NK-92 treated with Interleukin-12 subunit alpha and Interleukin-12 subunit beta, amount 100 ng/mL, for 24 hours (cell line): ENCODE results near the gene CDC42SE2.
"Not testable (repeated sequence)": the region's sequence is repeated elsewhere in the genome, so short reads cannot be mapped to it uniquely, and the experiment has no call there.

Experiments used
- DNase-seq: peaks from one replicate; lab custom pipeline; 2025; lab: John Stamatoyannopoulos, UW

CDC42SE2 gene

GRCh38 chr5:131318455-131318854 lies 54.6 kb downstream of the CDC42SE2 start:
- no peak for DNase-seq

GRCh38 chr5:131321066-131321465 lies 57.2 kb downstream of the CDC42SE2 start:
- DNase-seq: no peak

- DNase-seq: no peak
Measured at GRCh38 chr5:131322926-131323325, 59.1 kb downstream of the CDC42SE2 start.

GRCh38 chr5:131323378-131323777 lies 59.5 kb downstream of the CDC42SE2 start:
- no peak for DNase-seq

GRCh38 chr5:131324303-131324702 lies 60.5 kb downstream of the CDC42SE2 start:
- DNase-seq: no peak

GRCh38 chr5:131328536-131329285 lies 64.9 kb downstream of the CDC42SE2 start:
- DNase-seq: no peak

GRCh38 chr5:131329286-131329560 lies 65.4 kb downstream of the CDC42SE2 start:
- no peak for DNase-seq

- no peak for DNase-seq
Measured at GRCh38 chr5:131330031-131330430, 66.2 kb downstream of the CDC42SE2 start.

- not testable (repeated sequence) for DNase-seq
Measured at GRCh38 chr5:131335756-131336155, 71.9 kb downstream of the CDC42SE2 start.

GRCh38 chr5:131336801-131337200 lies 72.9 kb downstream of the CDC42SE2 start:
- not testable (repeated sequence) for DNase-seq

GRCh38 chr5:131337240-131338050 lies 73.6 kb downstream of the CDC42SE2 start:
- not testable (repeated sequence) for DNase-seq

GRCh38 chr5:131338051-131338453 lies 74.2 kb downstream of the CDC42SE2 start:
- DNase-seq: no peak

GRCh38 chr5:131344288-131344687 lies 80.4 kb downstream of the CDC42SE2 start:
- DNase-seq: not testable (repeated sequence)

GRCh38 chr5:131346204-131346603 lies 82.4 kb downstream of the CDC42SE2 start:
- not testable (repeated sequence) for DNase-seq

- no peak for DNase-seq
Measured at GRCh38 chr5:131353991-131354390, 90.1 kb downstream of the CDC42SE2 start.

- no peak for DNase-seq
Measured at GRCh38 chr5:131355971-131356528, 92.2 kb downstream of the CDC42SE2 start.

- DNase-seq: no peak
Measured at GRCh38 chr5:131356619-131357018, 92.8 kb downstream of the CDC42SE2 start.

- no peak for DNase-seq
Measured at GRCh38 chr5:131357739-131358561, 94.1 kb downstream of the CDC42SE2 start.

GRCh38 chr5:131361677-131362315 lies 97.9 kb downstream of the CDC42SE2 start:
- DNase-seq: no peak

- DNase-seq: no peak
Measured at GRCh38 chr5:131363811-131364506, 100.1 kb downstream of the CDC42SE2 start.

- no peak for DNase-seq
Measured at GRCh38 chr5:131364507-131365050, 100.7 kb downstream of the CDC42SE2 start.
